Transverse colon (tissue), 4 donors: Measurements from ENCODE around the gene MRPL14.

Source experiments
- CTCF ChIP-seq, 5 experiments: fragments of 200-600 bp in 3 of 5; fragments of 450-650 bp in 2 of 5; sonication (generic) in 3 of 5; IDR thresholded peaks; 1 replicate in 2 of 5; 2 replicates in 3 of 5; pipeline ENCODE4 v1.5.1; 2016 to 2017; ENCODE audit warnings: antibody characterized with exemption in 5 of 5, inconsistent platforms in 3 of 5, mild to moderate bottlenecking in 2 of 5, moderate library complexity in 1 of 5
- EP300 ChIP-seq: sonication (generic); formaldehyde crosslinking; IDR thresholded peaks from one replicate; pipeline ENCODE4 v1.6.1; 2017; ENCODE audit warnings: antibody characterized with exemption, low read depth
- POLR2A ChIP-seq: fragments of 450-650 bp; IDR thresholded peaks from one replicate; pipeline ENCODE4 v1.6.1; 2016; ENCODE audit warnings: antibody characterized with exemption, mild to moderate bottlenecking, moderate library complexity
- POLR2AphosphoS5 ChIP-seq, 3 donors: sonication (generic); formaldehyde crosslinking; IDR thresholded peaks; one replicate each; pipeline ENCODE4 v1.6.1; 2016; ENCODE audit warnings: antibody characterized with exemption in 3 of 3

DNA sequence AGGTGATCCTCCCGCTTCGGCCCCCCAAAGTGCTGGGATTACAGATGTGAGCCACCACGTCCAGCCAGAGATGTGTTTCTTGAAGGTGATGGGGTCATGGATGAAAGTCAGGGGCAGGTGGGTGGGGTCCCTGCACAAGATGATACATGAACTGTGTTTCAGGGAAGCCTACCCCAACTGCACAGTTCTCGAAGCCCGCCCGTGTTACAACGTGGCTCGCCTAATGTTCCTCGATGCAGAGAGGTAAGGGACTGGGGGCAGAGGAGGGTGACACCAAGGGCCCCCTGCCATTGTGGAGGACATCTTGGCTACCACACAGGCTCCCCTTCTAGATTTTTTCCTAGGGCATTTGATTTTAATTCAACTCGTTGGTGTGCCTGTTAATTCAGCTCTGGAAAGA is 19.4 kb upstream of the MRPL14 start:
- TF ChIP-seq CTCF (IDR thresholded peaks at IDR 0.05) (no peak), POLR2A (no peak), EP300 (no peak), POLR2AphosphoS5 (IDR thresholded peaks at IDR 0.05) (no peak)
